ENCODE data around the gene ACE2.

DNA sequence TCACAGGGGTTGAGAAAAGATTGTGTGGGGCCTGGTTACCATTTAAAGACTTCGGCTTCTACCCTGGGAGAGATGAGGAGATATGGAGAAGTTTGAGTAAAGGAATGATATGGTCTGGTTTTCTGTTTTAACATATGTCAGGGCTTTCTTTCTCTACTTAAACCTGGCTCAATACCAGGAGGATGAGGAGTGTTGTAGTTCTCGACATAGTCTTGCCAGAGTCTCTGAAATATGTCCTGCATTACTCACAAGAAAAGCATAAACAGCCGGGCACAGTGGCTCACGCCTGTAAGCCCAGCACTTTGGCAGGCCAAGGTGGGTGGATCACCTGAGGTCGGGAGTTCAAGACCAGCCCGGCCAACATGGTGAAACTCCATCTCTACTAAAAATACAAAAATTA, 16.4 kb upstream of the ACE2 start:
- TF ChIP-seq, protein P1, sequence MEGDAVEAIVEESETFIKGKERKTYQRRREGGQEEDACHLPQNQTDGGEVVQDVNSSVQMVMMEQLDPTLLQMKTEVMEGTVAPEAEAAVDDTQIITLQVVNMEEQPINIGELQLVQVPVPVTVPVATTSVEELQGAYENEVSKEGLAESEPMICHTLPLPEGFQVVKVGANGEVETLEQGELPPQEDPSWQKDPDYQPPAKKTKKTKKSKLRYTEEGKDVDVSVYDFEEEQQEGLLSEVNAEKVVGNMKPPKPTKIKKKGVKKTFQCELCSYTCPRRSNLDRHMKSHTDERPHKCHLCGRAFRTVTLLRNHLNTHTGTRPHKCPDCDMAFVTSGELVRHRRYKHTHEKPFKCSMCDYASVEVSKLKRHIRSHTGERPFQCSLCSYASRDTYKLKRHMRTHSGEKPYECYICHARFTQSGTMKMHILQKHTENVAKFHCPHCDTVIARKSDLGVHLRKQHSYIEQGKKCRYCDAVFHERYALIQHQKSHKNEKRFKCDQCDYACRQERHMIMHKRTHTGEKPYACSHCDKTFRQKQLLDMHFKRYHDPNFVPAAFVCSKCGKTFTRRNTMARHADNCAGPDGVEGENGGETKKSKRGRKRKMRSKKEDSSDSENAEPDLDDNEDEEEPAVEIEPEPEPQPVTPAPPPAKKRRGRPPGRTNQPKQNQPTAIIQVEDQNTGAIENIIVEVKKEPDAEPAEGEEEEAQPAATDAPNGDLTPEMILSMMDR (IDR thresholded peaks at IDR 0.05): no peak
- TF ChIP-seq FOXJ3 (CRISPR knock-in tag; IDR thresholded peaks at IDR 0.05) (no peak), EP300 (IDR thresholded peaks at IDR 0.05; ENCODE audit: borderline replicate concordance in 1 of 2, low read depth in 1 of 2, low read length in 1 of 2) (no peak), JUND (IDR thresholded peaks at IDR 0.05) (no peak), MXI1 (IDR thresholded peaks at IDR 0.05; ENCODE audit: low read depth, low read length) (no peak), SIN3A (IDR thresholded peaks at IDR 0.05; ENCODE audit: borderline replicate concordance, low read depth, low read length) (no peak), POLR2AphosphoS5 (IDR thresholded peaks at IDR 0.05; ENCODE audit: low read depth, low read length) (no peak), GABPA (IDR thresholded peaks at IDR 0.05; ENCODE audit: low read depth) (no peak), NFIC (IDR thresholded peaks at IDR 0.05; ENCODE audit: borderline replicate concordance) (no peak), TAF1 (IDR thresholded peaks at IDR 0.05; ENCODE audit: borderline replicate concordance, low read depth, low read length) (no peak), EZH2phosphoT487 (IDR thresholded peaks at IDR 0.05; ENCODE audit: borderline replicate concordance, low read depth) (no peak)

Data from SK-N-SH (cell line).